GM12878 (cell line): Measurements from ENCODE around the gene TEX12. TPM values are rescaled to one million over a fixed set of nuclear protein-coding genes. Genes with fewer than 3 reads are reported as not detected.

Source experiments
- ATAC-seq: fragments of 200-7000 bp; cut with Tn5 transposase; 3 replicates; pipeline ENCODE4 v1.9.1; 2020; ENCODE audit warnings: mild to moderate bottlenecking, moderate library complexity
- BruUV-seq: library from RNA; stranded (reverse); fragments of 400-500 nt; replicated peaks from 2 replicates; lab custom pipeline; 2021; lab: Mats Ljungman, UMichigan
- CTCF ChIA-PET: fragments of 300-600 bp; sonication (Branson Sonifier 250); formaldehyde crosslinking; extraction: SDS; loops from one replicate; lab custom pipeline; 2021; ENCODE audit warnings: inconsistent platforms; lab: Yijun Ruan, JAX
- POLR2A ChIA-PET: fragments of 350-600 bp; formaldehyde crosslinking; extraction: SDS; loops from one replicate; lab custom pipeline; 2021; ENCODE audit warnings: inconsistent platforms; lab: Charles Lee
- RAD21 ChIA-PET: fragments of 300-600 bp; sonication (Branson Sonifier 250); formaldehyde crosslinking; loops from one replicate; lab custom pipeline; 2023; ENCODE audit warnings: antibody characterized with exemption; ENCODE audit not compliant: unreplicated experiment; lab: Charles Lee
- SMC1A ChIA-PET: fragments of 300-600 bp; sonication (Branson Sonifier 250); formaldehyde crosslinking; loops from one replicate; lab custom pipeline; 2023; ENCODE audit not compliant: unreplicated experiment, uncharacterized antibody; lab: Charles Lee
- DNase-seq: peaks from one replicate; pipeline ENCODE4 v3.0.0-alpha.2; 2011; ENCODE audit warnings: low read depth, low spot score
- FAIRE-seq: peaks from 3 replicates; lab custom pipeline; 2011; peaks lifted over from hg19 to GRCh38; lab: Jason Lieb, UNC
- H2AFZ ChIP-seq: 2 replicates; pipeline ENCODE4 v1.6.0; 2011; ENCODE audit warnings: low read depth, low read length, control low read depth; ENCODE audit not compliant: control insufficient read depth
- H3K27ac ChIP-seq: 2 replicates; pipeline ENCODE4 v1.5.1; 2011; ENCODE audit warnings: control low read depth; ENCODE audit not compliant: control insufficient read depth, insufficient read depth
- H3K27me3 ChIP-seq, 2 experiments: replicated peaks in 1 of 2; 2 replicates each; pipeline versions ENCODE4 v1.6.0 to v1.6.1; 2011; ENCODE audit warnings: low read length in 1 of 2; ENCODE audit not compliant: control insufficient read depth in 2 of 2, insufficient read depth in 2 of 2
- H3K36me3 ChIP-seq, 2 experiments: 2 replicates each; pipeline ENCODE4 v1.5.1; 2011; ENCODE audit warnings: low read length in 1 of 2; ENCODE audit not compliant: control insufficient read depth in 2 of 2, insufficient read depth in 2 of 2
- H3K4me1 ChIP-seq: 2 replicates; pipeline ENCODE4 v1.6.1; 2011; ENCODE audit warnings: mild to moderate bottlenecking, low read length, moderate library complexity, mixed read lengths; ENCODE audit not compliant: control insufficient read depth, insufficient read depth
- H3K4me2 ChIP-seq: 2 replicates; pipeline ENCODE4 v1.6.0; 2011; ENCODE audit warnings: control low read depth; ENCODE audit not compliant: control insufficient read depth, insufficient read depth
- H3K4me3 ChIP-seq: fragments of 200-600 bp; sonication (generic); 2 replicates; pipeline ENCODE4 v1.5.1; 2016
- H3K79me2 ChIP-seq: 2 replicates; pipeline ENCODE4 v1.6.0; 2011; ENCODE audit warnings: low read length; ENCODE audit not compliant: control insufficient read depth, insufficient read depth
- H3K9ac ChIP-seq: 2 replicates; pipeline ENCODE4 v1.8.0; 2011; ENCODE audit warnings: low read length, control low read depth, mixed read lengths; ENCODE audit not compliant: control insufficient read depth, insufficient read depth
- H3K9me3 ChIP-seq: replicated peaks from 3 replicates; pipeline ENCODE4 v1.5.1; 2011; ENCODE audit warnings: mild to moderate bottlenecking, low read length; ENCODE audit not compliant: control insufficient read depth, insufficient read depth
- H4K20me1 ChIP-seq: 2 replicates; pipeline ENCODE4 v1.6.0; 2011; ENCODE audit not compliant: control insufficient read depth, insufficient read depth
- ASH2L ChIP-seq: fragments of 300-600, 200-600 bp; sonication (generic); IDR thresholded peaks from 2 replicates; pipeline ENCODE4 v1.6.1; 2017; ENCODE audit warnings: low read depth, mild to moderate bottlenecking, borderline replicate concordance
- BRCA1 ChIP-seq: IDR thresholded peaks from 2 replicates; pipeline ENCODE4 v1.6.1; 2011; ENCODE audit warnings: low read depth, low read length, improper control_type of control experiment
- E2F4 ChIP-seq: IDR thresholded peaks from 2 replicates; pipeline ENCODE4 v1.6.1; 2012; ENCODE audit warnings: low read depth, low read length, improper control_type of control experiment
- ELK1 ChIP-seq: IDR thresholded peaks from 2 replicates; pipeline ENCODE4 v1.6.1; 2012; ENCODE audit warnings: low read depth, low read length, improper control_type of control experiment
- KAT2A ChIP-seq: conservative IDR thresholded peaks from 2 replicates; pipeline ENCODE4 v1.6.1; 2011; ENCODE audit warnings: low read depth, low read length; ENCODE audit not compliant: control insufficient read depth
- RB1 ChIP-seq: fragments of 450-650 bp; formaldehyde crosslinking; IDR thresholded peaks from 2 replicates; pipeline ENCODE4 v1.6.1; 2017; ENCODE audit warnings: mild to moderate bottlenecking, borderline replicate concordance
- RELA ChIP-seq: fragments of 450-650 bp; IDR thresholded peaks from 2 replicates; pipeline ENCODE4 v1.8.0; 2014; ENCODE audit warnings: borderline replicate concordance; ENCODE audit not compliant: partially characterized antibody
- TCF7 ChIP-seq: IDR thresholded peaks from 2 replicates; pipeline ENCODE4 v1.6.1; 2014; ENCODE audit warnings: antibody characterized with exemption, borderline replicate concordance
- YBX1 ChIP-seq: fragments of 450-650 bp; IDR thresholded peaks from 2 replicates; pipeline ENCODE4 v1.6.1; 2016; ENCODE audit warnings: antibody characterized with exemption
- ZSCAN29 ChIP-seq: fragments of 450-650 bp; IDR thresholded peaks from 2 replicates; pipeline ENCODE4 v1.6.1; 2017; ENCODE audit warnings: mild to moderate bottlenecking, moderate library complexity
- WGBS: methylation state at CpG from one replicate; pipeline ENCODE4 v1.1.6; 2016; ENCODE audit warnings: low lambda C conversion rate; ENCODE audit not compliant: insufficient replicate concordance, insufficient coverage; ENCODE audit errors: missing lambda C conversion rate; 5-methylcytosine and 5-hydroxymethylcytosine counted together
- in situ Hi-C: fragments of 300-500 bp; cut with MboI; formaldehyde crosslinking; loops from 9 replicates; pipeline ENCODE4 v1.14.3; 2018; ENCODE audit warnings: mixed read lengths
- intact Hi-C: fragments of 100-400 bp; cut with micrococcal nuclease; formaldehyde crosslinking; loops from one replicate; pipeline ENCODE4 v1.14.2; 2022; ENCODE audit not compliant: unreplicated experiment
- polyA plus RNA-seq, 11 experiments: library from polyadenylated mRNA; depleted of rRNA in 4 of 11; unstranded in 6 of 11; stranded (reverse) in 5 of 11; fragments of >200 nt; fragmentation: Nextera tagmentation in 4 of 11; fragmentation: Illumina TruSeq in 1 of 11; extraction: Ambion mirVana in 4 of 11; extraction: Trizol in 1 of 11; gene quantifications; 1 replicate in 1 of 11; 2 replicates in 10 of 11; pipeline versions ENCODE4 v1.2.1 to v1.2.3, GENCODE V29; 2011 to 2016; ENCODE audit warnings: inconsistent platforms in 2 of 11, missing spikeins in 2 of 11, low read depth in 1 of 11
- total RNA-seq, 4 experiments: library from RNA; depleted of rRNA in 3 of 4; stranded (reverse); fragments of >200 nt in 3 of 4; fragmentation: Illumina TruSeq in 1 of 4; extraction: Trizol in 1 of 4; gene quantifications; 2 replicates each; pipeline versions ENCODE4 v1.2.1 to v1.2.3, GENCODE V29; 2013 to 2021

The TEX12 gene
- total and polyA plus RNA-seq, 10 of the 15 experiments (the other 5 are each of a cell fraction or from before 2014, with no cell fraction given) = 0.11 to 1.3 (median 0.40) TPM; not detected in 2

- no peak for TF ChIP-seq TCF7
- TF ChIP-seq ELK1 = no peak
- TF ChIP-seq E2F4 = no peak
- TF ChIP-seq YBX1 = no peak
- TF ChIP-seq BRCA1 = no peak
- no peak for TF ChIP-seq RB1
- no peak for TF ChIP-seq KAT2A
Measured at GRCh38 chr11:112118176-112118575, 49.0 kb upstream of the TEX12 start (continued).

DNA sequence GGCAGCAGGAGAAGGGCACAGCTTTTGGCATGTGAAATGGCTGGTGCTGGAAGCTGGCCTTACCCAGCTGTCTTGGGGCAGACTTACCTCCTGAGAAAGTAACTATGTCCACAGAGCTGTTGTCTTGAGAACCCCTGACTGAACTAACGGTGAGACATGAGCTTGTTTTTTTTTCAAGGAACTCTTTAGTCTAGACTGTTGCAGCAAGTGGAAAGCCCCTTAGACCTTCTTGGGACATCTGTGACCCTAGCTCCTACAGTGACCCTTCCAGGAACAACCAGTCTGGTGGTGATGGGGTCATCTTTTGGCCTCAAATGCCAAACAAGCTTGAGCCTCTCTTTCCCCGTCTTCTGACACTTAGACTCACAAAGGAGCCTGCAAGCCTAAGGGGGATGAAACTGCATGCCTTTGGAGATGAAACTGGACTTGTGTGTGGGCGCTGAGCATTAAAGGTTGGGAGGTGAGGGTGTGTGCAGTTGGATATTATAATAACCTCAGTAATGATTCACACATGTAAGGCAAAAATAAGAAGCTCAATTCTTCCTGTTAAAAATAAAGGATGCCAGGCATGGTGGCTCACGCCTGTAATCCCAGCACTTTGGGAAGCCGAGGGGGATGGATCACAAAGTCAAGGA, 45.1 kb upstream of the TEX12 start:
- Histone ChIP-seq H3K4me3 (no peak overlapping the region), H3K9me3 (no peaks in the 10 kb centered on the region; the same call in 2 of the 3 replicates), H3K4me1 (peaks cover 10% of the 10 kb centered on the region), H2AFZ (no peak overlapping the region), H3K79me2 (no peaks in the 10 kb centered on the region), H3K4me2 (no peak overlapping the region), H3K36me3 (no peaks in the 10 kb centered on the region), H3K27me3 (no peaks in the 10 kb centered on the region), H3K9ac (no peak overlapping the region), H4K20me1 (no peaks in the 10 kb centered on the region), H3K27ac (no peak overlapping the region)
- ChIA-PET RAD21 (interaction anchor here (0.8 kb wide), 1 partner anchor 157 kb away, joined by 4 read pairs; no protein-coding TSS in a partner anchor), SMC1A (interaction anchor here (0.8 to 1.2 kb wide), 5 partner anchors 9 to 192 kb away, joined by 3 to 6 read pairs (median 4); no protein-coding TSS in a partner anchor), POLR2A (interaction anchor here (0.6 kb wide), 1 partner anchor 8 kb away, joined by 3 read pairs; no protein-coding TSS in a partner anchor), CTCF (interaction anchor here (2.0 kb wide), 1 partner anchor 9 kb away, joined by 23 read pairs; no protein-coding TSS in a partner anchor)
- ATAC-seq (no peak), FAIRE-seq (no peak), DNase-seq (no peak)
- 88% methylated on average over 5 of the region's 5 CpGs for WGBS
- no peak for TF ChIP-seq ZSCAN29
- no peak for TF ChIP-seq ASH2L
- no peak for TF ChIP-seq RELA
- in situ Hi-C loops (no loop called here), intact Hi-C loops (no loop called here)
- no TSS peak for BruUV-seq
